Activated CD4-positive, alpha-beta memory T cell treated with anti-CD3 and anti-CD28 coated beads, Interleukin-2, amount 10 ng/mL, durations not matched to agents 7 days and 5 days (primary cell): ENCODE results near the gene ST6GALNAC1. TPM values are rescaled to one million over a fixed set of nuclear protein-coding genes. Genes with fewer than 3 reads are reported as not detected.

Source experiments
- CTCF ChIA-PET: fragments of 350-600 bp; sonication (Branson Sonifier 250); formaldehyde crosslinking; loops from one replicate; lab custom pipeline; 2021; ENCODE audit warnings: antibody characterized with exemption, inconsistent platforms; lab: Charles Lee
- POLR2A ChIA-PET: fragments of 350-600 bp; sonication (Branson Sonifier 250); formaldehyde crosslinking; loops from one replicate; lab custom pipeline; 2021; ENCODE audit warnings: antibody characterized with exemption; lab: Charles Lee
- DNase-seq: peaks from one replicate; pipeline ENCODE4 v3.0.0-alpha.2; 2020
- H3K27ac Mint-ChIP-seq: one replicate; pipeline ENCODE4 v1.8.0; 2021; ENCODE audit warnings: mild to moderate bottlenecking, mixed read lengths
- H3K27me3 Mint-ChIP-seq: one replicate; pipeline ENCODE4 v1.8.0; 2021; ENCODE audit warnings: mixed read lengths
- H3K36me3 Mint-ChIP-seq: one replicate; pipeline ENCODE4 v1.8.0; 2021; ENCODE audit warnings: low read depth, mixed read lengths
- H3K4me1 Mint-ChIP-seq: one replicate; pipeline ENCODE4 v1.8.0; 2021; ENCODE audit warnings: mixed read lengths
- H3K4me3 Mint-ChIP-seq: one replicate; pipeline ENCODE4 v1.8.0; 2021; ENCODE audit warnings: mild to moderate bottlenecking, mixed read lengths
- H3K9me3 Mint-ChIP-seq: one replicate; pipeline ENCODE4 v1.8.0; 2021; ENCODE audit warnings: mixed read lengths
- total RNA-seq, 2 experiments: library from RNA; stranded (reverse); gene quantifications; one replicate each; pipeline ENCODE4 v1.2.3, GENCODE V29; 2021

The ST6GALNAC1 gene
- total RNA-seq, 2 experiments from 2014 or later = 3.1 to 4.0 TPM

DNA sequence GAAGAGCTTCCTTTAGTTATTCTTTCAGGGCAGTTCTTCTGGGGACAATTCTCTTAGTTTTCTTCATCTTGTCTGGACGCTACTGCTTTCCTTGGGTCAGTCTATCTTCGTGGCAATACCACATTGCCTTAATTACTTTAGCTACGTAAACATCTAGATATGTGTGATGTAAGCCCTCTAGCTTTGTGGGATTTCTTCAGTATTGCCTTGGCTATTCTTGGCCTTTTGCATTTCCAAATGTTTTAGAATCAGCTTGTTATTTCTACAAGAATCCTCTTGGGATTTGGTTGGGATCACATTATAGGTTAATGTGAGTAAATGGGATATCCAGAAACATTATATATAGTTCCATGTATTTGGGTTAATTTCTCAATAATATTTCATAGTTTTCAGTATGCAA, 48.9 kb downstream of the ST6GALNAC1 start:
- CTCF ChIA-PET = interaction anchor here (1.2 kb wide), 1 partner anchor 30 kb away, joined by 4 read pairs; no protein-coding TSS in a partner anchor
- Mint-ChIP-seq H3K9me3 (no peaks in the 10 kb centered on the region), H3K36me3 (no peaks in the 10 kb centered on the region), H3K4me1 (peaks cover 6% of the 10 kb centered on the region), H3K27ac (no peak overlapping the region), H3K27me3 (peaks cover 19% of the 10 kb centered on the region), H3K4me3 (no peak overlapping the region)
- DNase-seq = no peak
- POLR2A ChIA-PET = no interaction called here

DNA sequence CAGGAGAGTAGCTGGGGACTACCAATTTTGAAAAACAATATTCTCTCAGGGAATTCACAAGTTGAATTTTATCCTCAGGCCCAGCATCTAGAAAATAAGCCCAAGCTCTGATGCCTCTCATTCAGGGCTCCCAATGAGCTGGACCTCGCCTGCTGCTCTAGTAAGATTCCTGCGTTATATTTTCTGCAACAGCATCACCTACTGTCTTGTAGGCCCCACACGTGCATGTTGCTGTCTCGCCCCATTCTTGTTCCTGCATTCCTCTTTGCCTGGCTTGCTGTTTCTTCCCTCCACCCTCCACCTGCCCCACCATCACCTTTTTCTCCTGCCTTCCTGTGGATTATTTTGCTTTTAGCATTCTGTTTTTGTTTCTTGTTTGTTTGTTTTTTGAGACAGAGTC, 49.6 kb downstream of the ST6GALNAC1 start:
- ChIA-PET POLR2A (interaction anchor here (0.6 to 1.3 kb wide), 2 partner anchors 26 to 818 kb away, joined by 3 read pairs; no protein-coding TSS in a partner anchor), CTCF (interaction anchor here (1.2 to 1.4 kb wide), 2 partner anchors 14 to 31 kb away, joined by 3 to 4 read pairs; no protein-coding TSS in a partner anchor)

DNA sequence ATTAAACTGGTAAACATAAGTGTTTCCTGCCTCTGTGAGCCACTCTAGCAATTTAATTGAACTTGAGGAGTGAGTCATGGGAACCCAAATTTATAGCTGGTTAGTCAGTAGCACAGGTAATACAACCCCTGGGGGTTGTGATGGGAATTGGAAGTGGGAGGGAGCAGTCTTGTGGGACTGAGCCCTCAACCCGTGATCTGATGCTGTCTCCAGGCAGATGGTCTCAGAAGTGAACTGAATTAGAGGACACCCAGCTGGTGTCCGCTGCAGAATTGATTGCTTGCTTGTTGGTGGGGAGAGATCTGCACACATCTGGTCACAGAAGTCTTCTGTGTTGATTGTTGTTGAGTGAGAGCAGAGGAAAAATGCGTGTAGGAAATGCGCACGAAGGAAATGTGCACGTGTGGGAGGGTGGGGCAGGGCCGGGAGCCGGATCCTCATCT, 50.2 kb downstream of the ST6GALNAC1 start:
- Mint-ChIP-seq H3K9me3 (no peaks in the 10 kb centered on the region), H3K4me1 (peaks cover 6% of the 10 kb centered on the region), H3K4me3 (no peak overlapping the region), H3K27ac (no peak overlapping the region), H3K36me3 (no peaks in the 10 kb centered on the region), H3K27me3 (peaks cover 28% of the 10 kb centered on the region)
- CTCF ChIA-PET = interaction anchor here (0.7 to 1.4 kb wide), 2 partner anchors 14 to 31 kb away, joined by 3 read pairs; no protein-coding TSS in a partner anchor
- DNase-seq = no peak
- POLR2A ChIA-PET = interaction anchor here (1.3 kb wide), 1 partner anchor 25 kb away, joined by 3 read pairs; no protein-coding TSS in a partner anchor

More for the DNA sequence above, 49.6 kb downstream of the ST6GALNAC1 start:
- Mint-ChIP-seq H3K9me3 (no peaks in the 10 kb centered on the region), H3K27me3 (peaks cover 25% of the 10 kb centered on the region), H3K4me3 (no peak overlapping the region), H3K4me1 (peaks cover 6% of the 10 kb centered on the region), H3K27ac (no peak overlapping the region), H3K36me3 (no peaks in the 10 kb centered on the region)
- no peak for DNase-seq

DNA sequence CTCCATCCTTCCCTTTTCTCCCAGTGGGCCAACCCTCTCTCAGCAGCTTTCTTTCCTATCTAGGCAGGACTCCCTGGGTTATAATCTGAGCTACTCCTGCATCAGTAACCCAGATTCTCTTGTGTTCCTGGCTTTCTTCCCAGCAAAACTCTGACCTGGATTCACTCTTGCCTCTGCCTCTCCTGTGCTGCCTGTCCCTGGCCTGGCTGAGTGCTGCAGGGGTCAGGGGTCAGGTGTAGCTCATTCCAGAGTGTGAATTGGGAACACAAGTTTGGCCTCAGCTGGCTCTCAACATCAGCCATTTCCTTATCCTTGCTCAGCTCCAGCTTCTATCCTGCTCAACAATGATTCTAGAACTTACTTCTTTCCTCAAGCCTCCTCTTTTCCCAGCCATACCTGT, 55.4 kb downstream of the ST6GALNAC1 start:
- CTCF ChIA-PET = interaction anchor here (1.3 kb wide), 1 partner anchor 65 kb away, joined by 5 read pairs; no protein-coding TSS in a partner anchor
- Mint-ChIP-seq H3K4me3 (no peak overlapping the region), H3K27ac (no peak overlapping the region), H3K36me3 (no peaks in the 10 kb centered on the region), H3K9me3 (no peaks in the 10 kb centered on the region), H3K4me1 (peaks cover 16% of the 10 kb centered on the region), H3K27me3 (peaks cover 55% of the 10 kb centered on the region)
- POLR2A ChIA-PET = interaction anchor here (0.9 to 1.6 kb wide), 2 partner anchors 10 to 12 kb away, joined by 3 to 5 read pairs; no protein-coding TSS in a partner anchor
- no peak for DNase-seq

DNA sequence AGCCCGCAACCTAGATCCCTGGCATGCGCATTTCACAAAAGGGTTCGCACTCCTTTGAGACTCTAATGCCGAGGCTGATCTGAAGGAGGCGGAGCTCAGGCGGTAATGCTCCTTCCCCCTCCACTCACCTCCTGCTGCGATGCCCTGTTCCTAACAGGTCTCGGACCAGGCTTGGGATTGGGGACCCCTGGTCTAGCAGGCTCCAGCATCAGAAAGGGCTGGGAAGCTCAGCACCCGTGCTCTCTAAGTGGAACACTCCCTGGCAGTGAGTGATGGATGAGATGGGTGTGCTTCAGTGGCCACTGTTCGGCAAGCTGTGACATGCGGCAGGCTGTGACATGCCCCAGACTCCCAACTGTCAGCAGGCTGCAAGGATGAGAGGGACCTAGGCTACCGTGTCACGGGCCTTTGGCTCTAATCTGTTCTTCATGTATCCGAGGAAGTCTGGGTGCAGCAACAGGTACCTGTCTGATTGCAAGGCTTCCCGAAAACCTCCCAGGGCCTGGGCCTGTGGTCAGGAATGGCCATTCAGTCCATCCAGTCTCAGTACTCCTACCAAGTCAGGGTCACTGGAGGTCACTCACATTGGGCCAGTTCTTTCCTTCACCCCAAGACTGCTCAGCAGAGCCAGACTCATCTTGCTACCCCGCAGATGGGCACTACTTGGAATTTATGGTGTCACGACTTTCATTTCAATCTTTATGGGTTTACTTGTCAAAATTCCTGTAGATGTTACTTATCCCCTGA, 56.6 kb downstream of the ST6GALNAC1 start:
- no peak overlapping the region for H3K4me3 Mint-ChIP-seq
- H3K27ac Mint-ChIP-seq = no peak overlapping the region
- no peak for DNase-seq
- H3K4me1 Mint-ChIP-seq = peaks cover 16% of the 10 kb centered on the region
- POLR2A ChIA-PET = interaction anchor here (0.9 to 1.6 kb wide), 2 partner anchors 21 to 29 kb away, joined by 4 to 14 read pairs; no protein-coding TSS in a partner anchor
- no peaks in the 10 kb centered on the region for H3K36me3 Mint-ChIP-seq
- H3K27me3 Mint-ChIP-seq = peaks cover 60% of the 10 kb centered on the region
- CTCF ChIA-PET = interaction anchor here (1.0 to 3.0 kb wide), 4 partner anchors 29 to 64 kb away, joined by 4 to 21 read pairs (median 14); no protein-coding TSS in a partner anchor
- no peaks in the 10 kb centered on the region for H3K9me3 Mint-ChIP-seq

DNA sequence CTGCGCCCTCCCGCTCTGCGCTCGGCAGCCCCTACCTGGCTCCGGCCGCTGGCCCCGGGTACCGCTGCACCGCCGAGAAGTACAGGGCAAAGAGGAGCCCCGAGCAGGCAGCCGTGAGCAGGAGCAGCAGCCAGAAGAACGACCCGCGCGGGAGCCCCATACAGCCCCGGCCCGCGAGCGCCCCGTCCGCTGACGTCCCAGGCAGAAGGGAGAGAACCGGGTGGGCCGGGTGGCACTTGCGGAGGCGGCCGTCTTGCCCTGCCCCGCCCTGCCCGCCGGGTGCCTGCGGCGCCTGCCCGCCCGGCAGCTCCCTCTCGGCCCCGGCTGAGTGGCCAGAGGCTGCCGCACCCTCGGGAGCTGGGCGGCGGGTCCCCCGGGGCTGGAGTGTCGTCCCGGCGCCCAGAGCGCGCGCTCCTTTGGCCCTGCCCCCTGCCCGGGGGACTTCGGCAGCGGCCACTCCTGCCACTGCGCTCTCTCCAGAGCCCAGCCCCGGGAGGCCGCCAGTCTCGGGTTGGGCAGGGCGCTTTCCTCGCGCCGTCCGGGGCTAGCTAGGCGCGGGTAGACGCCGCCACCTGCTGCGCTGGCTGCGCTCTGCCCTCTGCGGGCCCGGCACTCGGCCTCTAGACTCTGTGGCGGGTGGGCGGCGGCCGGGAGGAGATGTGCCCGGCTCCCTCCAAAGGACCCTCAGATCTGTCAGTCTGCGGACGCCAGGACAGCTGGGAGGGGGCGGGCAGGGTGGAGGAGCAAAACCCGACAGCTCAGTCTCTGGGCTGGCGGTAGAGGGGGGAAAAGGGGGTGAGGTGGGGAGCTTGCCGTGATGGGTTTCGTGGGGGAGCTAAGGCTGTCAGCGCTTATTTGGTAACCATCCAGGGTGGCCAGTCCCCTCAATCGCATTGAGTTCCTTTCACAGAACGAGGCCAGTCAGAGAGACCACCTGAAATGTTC, 57.6 kb downstream of the ST6GALNAC1 start, which contains the start of gene ST6GALNAC2:
Gene ST6GALNAC2, minus strand, starts transcription at position 212 of the 945 bp plus-strand sequence. Its CDS starts 52 bp downstream, at position 160.
- peaks cover 16% of the 10 kb centered on the region for H3K4me1 Mint-ChIP-seq
- ChIA-PET CTCF (interaction anchor here (0.8 to 3.0 kb wide), 7 partner anchors 12 to 63 kb away, joined by 4 to 21 read pairs (median 5); no protein-coding TSS in a partner anchor), POLR2A (interaction anchor here (0.8 to 1.6 kb wide), 4 partner anchors 12 to 28 kb away, joined by 4 to 14 read pairs (median 4); no protein-coding TSS in a partner anchor)
- peaks cover 58% of the 10 kb centered on the region for H3K27me3 Mint-ChIP-seq
- H3K4me3 Mint-ChIP-seq = peak within 1 kb of the TSS; percentile 65
- no peaks in the 10 kb centered on the region for H3K9me3 Mint-ChIP-seq
- peak; percentile 53 for DNase-seq
- H3K27ac Mint-ChIP-seq = no peak within 1 kb of the TSS
- no peaks in the 10 kb centered on the region for H3K36me3 Mint-ChIP-seq

DNA sequence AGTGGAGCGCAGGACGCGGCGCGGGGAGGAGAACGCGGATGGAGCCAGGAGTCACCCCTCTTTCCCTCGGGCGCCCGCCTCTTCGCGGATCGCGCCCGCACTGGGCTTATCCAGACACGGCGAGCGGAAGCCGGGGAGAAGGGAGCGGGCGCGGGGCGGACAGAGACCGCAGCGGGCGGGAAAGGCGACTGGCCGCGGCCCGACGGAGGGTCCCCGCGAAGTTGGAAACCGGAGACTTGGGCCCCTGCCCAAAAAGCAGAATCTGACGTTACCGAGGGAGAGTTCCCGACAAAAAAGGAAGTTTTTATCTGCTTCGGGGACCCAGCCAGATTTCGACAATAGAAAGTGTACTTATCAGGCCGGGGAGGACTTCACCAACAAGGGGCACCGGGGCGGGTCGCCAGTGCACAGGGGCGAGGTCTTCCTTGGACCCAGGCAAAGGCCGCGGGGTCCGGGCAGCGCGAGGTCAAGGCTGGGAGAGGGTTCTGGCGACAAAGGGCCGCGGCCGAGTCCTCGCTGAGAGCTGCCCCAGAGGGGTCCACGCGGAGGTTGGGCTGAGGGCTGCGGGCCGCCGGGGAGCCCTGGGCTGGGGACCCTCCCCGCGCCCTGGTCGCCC, 58.4 kb downstream of the ST6GALNAC1 start:
- CTCF ChIA-PET = interaction anchor here (1.3 to 3.0 kb wide), 6 partner anchors 25 to 129 kb away, joined by 3 to 21 read pairs (median 10); no protein-coding TSS in a partner anchor

DNA sequence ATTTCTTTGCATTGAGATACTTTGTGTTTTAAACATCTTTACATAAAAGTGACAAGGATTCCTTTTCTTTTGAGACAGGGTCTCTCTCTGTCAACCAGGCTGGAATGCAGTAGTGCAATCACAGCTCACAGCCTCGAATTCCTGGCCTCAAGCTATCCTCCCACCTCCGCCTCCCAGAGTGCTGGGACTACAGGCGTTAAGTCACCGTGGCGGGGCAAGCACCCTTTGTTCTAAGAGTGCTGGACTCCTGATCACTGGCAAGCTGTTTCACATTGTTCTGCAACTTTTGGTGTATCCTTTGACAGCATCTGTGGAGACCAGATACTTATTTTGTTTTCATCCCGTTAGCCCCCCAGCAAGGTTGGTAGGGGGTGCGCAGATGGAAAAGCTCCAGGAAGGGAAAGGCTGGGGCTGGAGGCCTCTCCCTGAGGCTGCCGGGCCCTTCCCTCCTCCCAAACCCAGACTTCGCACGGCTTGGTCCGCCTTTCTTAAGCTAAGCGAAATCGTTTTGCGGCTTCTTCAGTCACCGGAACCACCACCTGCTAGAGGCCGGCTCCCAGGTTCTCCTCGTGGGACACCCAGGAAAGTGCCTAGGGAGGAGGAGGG, 59.0 kb downstream of the ST6GALNAC1 start:
- DNase-seq = no peak
- Mint-ChIP-seq H3K4me3 (peak overlapping the region; percentile 65), H3K27me3 (peaks cover 52% of the 10 kb centered on the region), H3K36me3 (no peaks in the 10 kb centered on the region), H3K4me1 (peaks cover 20% of the 10 kb centered on the region), H3K27ac (no peak overlapping the region), H3K9me3 (no peaks in the 10 kb centered on the region)
- POLR2A ChIA-PET = interaction anchor here (0.7 to 1.4 kb wide), 6 partner anchors 8 to 48 kb away, joined by 3 to 4 read pairs (median 4); no protein-coding TSS in a partner anchor
- CTCF ChIA-PET = interaction anchor here (0.6 to 3.0 kb wide), 6 partner anchors 14 to 129 kb away, joined by 3 to 21 read pairs (median 6); no protein-coding TSS in a partner anchor

More for the DNA sequence above, 58.4 kb downstream of the ST6GALNAC1 start:
- Mint-ChIP-seq H3K27ac (no peak overlapping the region), H3K27me3 (peaks cover 57% of the 10 kb centered on the region), H3K4me3 (peak overlapping the region; percentile 65), H3K36me3 (no peaks in the 10 kb centered on the region), H3K9me3 (no peaks in the 10 kb centered on the region), H3K4me1 (peaks cover 16% of the 10 kb centered on the region)
- POLR2A ChIA-PET = interaction anchor here (0.8 to 1.6 kb wide), 6 partner anchors 12 to 28 kb away, joined by 3 to 14 read pairs (median 4); no protein-coding TSS in a partner anchor
- DNase-seq = peak; percentile 28

DNA sequence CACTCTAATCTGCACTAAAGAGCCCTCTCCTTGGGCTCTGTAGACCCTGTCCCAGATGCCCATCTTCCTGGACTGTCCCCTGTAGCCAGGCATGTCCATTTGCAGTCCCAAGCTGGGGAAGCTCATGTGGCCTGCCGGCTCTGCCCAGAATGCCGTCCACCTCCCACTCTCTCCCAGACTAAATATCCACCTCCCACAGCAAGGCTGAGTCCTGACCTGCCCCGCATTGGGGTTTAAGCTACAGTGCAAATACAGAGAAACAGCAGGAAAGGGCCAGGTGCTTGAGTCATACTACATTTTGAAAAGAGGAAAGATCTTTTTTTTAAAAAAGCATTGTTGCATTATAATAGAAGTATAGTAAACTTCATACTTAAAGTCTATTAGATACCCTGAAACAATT, 60.9 kb downstream of the ST6GALNAC1 start:
- no peak overlapping the region for H3K27ac Mint-ChIP-seq
- DNase-seq = no peak
- peaks cover 38% of the 10 kb centered on the region for H3K27me3 Mint-ChIP-seq
- H3K4me1 Mint-ChIP-seq = peaks cover 26% of the 10 kb centered on the region
- no peaks in the 10 kb centered on the region for H3K9me3 Mint-ChIP-seq
- H3K4me3 Mint-ChIP-seq = no peak overlapping the region
- POLR2A ChIA-PET = interaction anchor here (1.1 kb wide), 1 partner anchor 13 kb away, joined by 3 read pairs; a partner anchor contains a TSS
- H3K36me3 Mint-ChIP-seq = no peaks in the 10 kb centered on the region
- CTCF ChIA-PET = interaction anchor here (0.7 to 1.7 kb wide), 3 partner anchors 22 to 535 kb away, joined by 4 to 7 read pairs (median 5); no protein-coding TSS in a partner anchor

DNA sequence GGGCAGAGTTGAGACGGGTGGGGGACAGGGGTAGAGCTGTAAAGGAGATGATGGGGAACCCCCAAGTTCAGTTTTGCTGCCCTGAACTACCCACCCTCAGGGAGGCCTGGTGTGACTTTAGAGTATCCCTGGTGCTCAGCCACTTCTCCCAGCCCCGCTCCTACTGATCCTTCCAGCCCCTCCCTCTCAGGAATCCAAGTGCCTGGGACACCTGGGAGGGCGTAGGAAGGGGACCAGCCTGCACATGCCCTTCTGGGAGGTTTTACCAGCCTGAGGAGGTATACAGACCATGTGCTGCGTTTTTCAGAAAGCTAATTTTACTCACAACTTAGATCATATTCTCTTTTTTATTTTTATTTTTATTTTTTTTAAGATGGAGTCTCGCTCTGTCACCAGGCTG, 62.0 kb downstream of the ST6GALNAC1 start:
- ChIA-PET CTCF (interaction anchor here (0.6 to 0.8 kb wide), 4 partner anchors 23 to 100 kb away, joined by 3 to 5 read pairs (median 3); no protein-coding TSS in a partner anchor), POLR2A (no interaction called here)
- DNase-seq = no peak
- Mint-ChIP-seq H3K27me3 (peaks cover 27% of the 10 kb centered on the region), H3K9me3 (no peaks in the 10 kb centered on the region), H3K4me1 (peaks cover 21% of the 10 kb centered on the region), H3K27ac (no peak overlapping the region), H3K4me3 (no peak overlapping the region), H3K36me3 (no peaks in the 10 kb centered on the region)

DNA sequence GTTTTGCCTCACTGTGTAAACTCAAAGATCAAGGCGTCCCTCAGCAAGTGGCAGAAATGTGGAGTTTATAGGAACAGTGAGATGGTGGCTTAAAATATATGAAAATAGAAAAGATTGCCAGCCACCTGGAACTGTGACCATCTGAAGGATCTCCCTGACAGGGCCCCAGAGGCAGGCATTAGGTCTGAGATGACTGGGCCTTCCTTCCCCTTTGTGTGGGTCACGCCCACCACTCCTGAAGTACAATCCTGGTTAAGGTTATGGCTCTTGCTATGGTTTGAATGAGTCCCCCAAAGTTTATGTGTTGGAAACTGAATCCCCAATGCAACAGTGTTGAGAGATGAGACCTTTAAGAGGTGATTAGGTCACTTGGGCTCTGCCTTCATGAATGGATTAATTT, 64.3 kb downstream of the ST6GALNAC1 start:
- peaks cover 12% of the 10 kb centered on the region for H3K27me3 Mint-ChIP-seq
- H3K4me3 Mint-ChIP-seq = no peak overlapping the region
- H3K36me3 Mint-ChIP-seq = no peaks in the 10 kb centered on the region
- H3K9me3 Mint-ChIP-seq = no peaks in the 10 kb centered on the region
- CTCF ChIA-PET = interaction anchor here (0.8 to 1.4 kb wide), 4 partner anchors 14 to 102 kb away, joined by 3 to 8 read pairs (median 4); no protein-coding TSS in a partner anchor
- DNase-seq = no peak
- H3K27ac Mint-ChIP-seq = peak overlapping the region; percentile 26
- peaks cover 12% of the 10 kb centered on the region for H3K4me1 Mint-ChIP-seq
- POLR2A ChIA-PET = interaction anchor here (0.6 kb wide), 1 partner anchor 394 kb away, joined by 3 read pairs; no protein-coding TSS in a partner anchor
